K562 (cell line): ENCODE results near the gene KLRC3. TPM values are rescaled to one million over a fixed set of nuclear protein-coding genes. Genes with fewer than 3 reads are reported as not detected.

ENCODE experiments used
- BDP1 ChIP-seq: IDR thresholded peaks from 3 replicates; pipeline ENCODE4 v1.6.1; 2011; ENCODE audit not compliant: insufficient read length, insufficient read depth
- CREBBP ChIP-seq: IDR thresholded peaks from one replicate; pipeline ENCODE4 v1.6.1; 2012; ENCODE audit warnings: low read depth, mild to moderate bottlenecking, control low read depth, inconsistent platforms, low read length
- DMBX1 ChIP-seq: fragments of 250-450 bp; sonication (Bioruptor Pico); IDR thresholded peaks from 2 replicates; pipeline ENCODE4 v1.8.0; 2022; ENCODE audit warnings: inconsistent platforms, mild to moderate bottlenecking, moderate library complexity, borderline replicate concordance
- EP300 ChIP-seq: IDR thresholded peaks from 2 replicates; pipeline ENCODE4 v1.6.1; 2012; ENCODE audit warnings: low read length, improper control_type of control experiment
- KDM5B ChIP-seq: fragments of 200-600 bp; sonication (generic); IDR thresholded peaks from 2 replicates; pipeline ENCODE4 v1.6.1; 2012; ENCODE audit warnings: low read depth, mild to moderate bottlenecking, moderate library complexity, low read length, control low read depth, inconsistent platforms; ENCODE audit not compliant: insufficient replicate concordance
- MCM2 ChIP-seq: fragments of 450-650 bp; IDR thresholded peaks from 2 replicates; pipeline ENCODE4 v1.6.1; 2017; ENCODE audit warnings: low read depth, mild to moderate bottlenecking
- MED1 ChIP-seq: sonication (generic); formaldehyde crosslinking; IDR thresholded peaks from 2 replicates; pipeline ENCODE4 v1.8.1; 2023; ENCODE audit warnings: missing genetic modification reagents, borderline replicate concordance
- NBN ChIP-seq: fragments of 450-650 bp; IDR thresholded peaks from 2 replicates; pipeline ENCODE4 v1.6.1; 2016; ENCODE audit warnings: low read depth, mild to moderate bottlenecking
- NFE2L1 ChIP-seq: fragments of 450-650 bp; IDR thresholded peaks from 2 replicates; pipeline ENCODE4 v1.6.1; 2016; ENCODE audit warnings: missing genetic modification characterization, low read depth, mild to moderate bottlenecking, missing compliant biosample characterization, moderate library complexity, borderline replicate concordance
- NFXL1 ChIP-seq: fragments of 450-650 bp; formaldehyde crosslinking; IDR thresholded peaks from 2 replicates; pipeline ENCODE4 v1.4.0; 2021; ENCODE audit warnings: mild to moderate bottlenecking
- PHF20 ChIP-seq: fragments of 450-650 bp; IDR thresholded peaks from 2 replicates; pipeline ENCODE4 v1.6.1; 2018; ENCODE audit not compliant: partially characterized antibody
- RBFOX2 ChIP-seq: fragments of 200-400 bp; formaldehyde crosslinking; IDR thresholded peaks from 2 replicates; pipeline ENCODE4 v1.6.1; 2017; ENCODE audit warnings: low read depth, mild to moderate bottlenecking, low read length, moderate library complexity
- RBM25 ChIP-seq: fragments of 200-400 bp; formaldehyde crosslinking; IDR thresholded peaks from 2 replicates; pipeline ENCODE4 v1.6.1; 2018; ENCODE audit warnings: low read length, low read depth, moderate library complexity; ENCODE audit not compliant: severe bottlenecking
- SIN3A ChIP-seq, 2 experiments: fragments of 150-350 bp in 1 of 2; IDR thresholded peaks; 2 replicates each; pipeline ENCODE4 v1.6.1; 2011 to 2016; ENCODE audit warnings: borderline replicate concordance in 2 of 2, low read depth in 2 of 2, low read length in 2 of 2, mild to moderate bottlenecking in 2 of 2, moderate library complexity in 2 of 2; ENCODE audit not compliant: control insufficient read depth in 1 of 2
- SMARCE1 ChIP-seq: fragments of 450-650 bp; IDR thresholded peaks from 2 replicates; pipeline ENCODE4 v1.7.1; 2016; ENCODE audit warnings: mild to moderate bottlenecking
- SRF ChIP-seq, 2 experiments: fragments of 250-450, 450-650 bp in 1 of 2; sonication (Bioruptor Pico) in 1 of 2; sonication (generic) in 1 of 2; formaldehyde crosslinking; IDR thresholded peaks; 2 replicates each; pipeline versions ENCODE4 v1.5.0 to v1.5.1; 2020 to 2022; ENCODE audit warnings: mild to moderate bottlenecking in 1 of 2, missing genetic modification reagents in 1 of 2
- TFAM ChIP-seq: fragments of 250-450 bp; sonication (Bioruptor Pico); conservative IDR thresholded peaks from 2 replicates; pipeline ENCODE4 v1.5.0; 2021; ENCODE audit warnings: mild to moderate bottlenecking, moderate library complexity
- THRAP3 ChIP-seq: fragments of 450-650 bp; IDR thresholded peaks from 2 replicates; pipeline ENCODE4 v1.6.1; 2016; ENCODE audit warnings: mild to moderate bottlenecking, inconsistent platforms, borderline replicate concordance
- ZFP30 ChIP-seq: fragments of 250-450 bp; sonication (Bioruptor Pico); IDR thresholded peaks from 2 replicates; pipeline ENCODE4 v1.8.0; 2022; ENCODE audit warnings: moderate library complexity, mild to moderate bottlenecking, inconsistent platforms, borderline replicate concordance
- ZNF445 ChIP-seq: fragments of 250-450 bp; sonication (Bioruptor Pico); IDR thresholded peaks from 2 replicates; pipeline ENCODE4 v1.4.0; 2020; ENCODE audit warnings: low read depth, mild to moderate bottlenecking, moderate library complexity
- polyA plus RNA-seq, 8 experiments: library from polyadenylated mRNA; depleted of rRNA in 4 of 8; stranded (reverse) in 5 of 8; unstranded in 3 of 8; fragments of >200 nt; fragmentation: Nextera tagmentation in 2 of 8; fragmentation: Illumina TruSeq in 1 of 8; extraction: Ambion mirVana in 2 of 8; extraction: Trizol in 1 of 8; gene quantifications; 2 replicates each; pipeline versions ENCODE4 v1.2.1 to v1.2.3, GENCODE V29; 2011 to 2014; ENCODE audit warnings: inconsistent platforms in 1 of 8, missing spikeins in 1 of 8
- total RNA-seq, 7 experiments: library from RNA; depleted of rRNA in 6 of 7; stranded (reverse); fragments of >200 nt in 6 of 7; fragmentation: Illumina TruSeq in 2 of 7; extraction: Trizol in 2 of 7; gene quantifications; 2 replicates each; pipeline versions ENCODE4 v1.2.1 to v1.2.3, GENCODE V29; 2011 to 2021; ENCODE audit warnings: low replicate concordance in 1 of 7
- TF ChIP-seq, protein P1 (sequence below): sonication (generic); formaldehyde crosslinking; IDR thresholded peaks from 2 replicates; pipeline ENCODE4 v1.8.1; 2023; ENCODE audit warnings: mild to moderate bottlenecking, missing genetic modification reagents, moderate library complexity
- TF ChIP-seq, protein P2 (sequence below): fragments of 450-650 bp; IDR thresholded peaks from 2 replicates; pipeline ENCODE4 v1.6.1; 2016
- TF ChIP-seq, protein P3 (sequence below): fragments of 250-450 bp; sonication (Bioruptor Pico); IDR thresholded peaks from 2 replicates; pipeline ENCODE4 v1.5.0; 2021; ENCODE audit warnings: mild to moderate bottlenecking, borderline replicate concordance

The KLRC3 gene
- total and polyA plus RNA-seq, 9 of the 15 experiments (the other 6 are each of a cell fraction or from before 2014, with no cell fraction given), result 0.09 to 0.32 (median 0.18) TPM; not detected in 5

DNA sequence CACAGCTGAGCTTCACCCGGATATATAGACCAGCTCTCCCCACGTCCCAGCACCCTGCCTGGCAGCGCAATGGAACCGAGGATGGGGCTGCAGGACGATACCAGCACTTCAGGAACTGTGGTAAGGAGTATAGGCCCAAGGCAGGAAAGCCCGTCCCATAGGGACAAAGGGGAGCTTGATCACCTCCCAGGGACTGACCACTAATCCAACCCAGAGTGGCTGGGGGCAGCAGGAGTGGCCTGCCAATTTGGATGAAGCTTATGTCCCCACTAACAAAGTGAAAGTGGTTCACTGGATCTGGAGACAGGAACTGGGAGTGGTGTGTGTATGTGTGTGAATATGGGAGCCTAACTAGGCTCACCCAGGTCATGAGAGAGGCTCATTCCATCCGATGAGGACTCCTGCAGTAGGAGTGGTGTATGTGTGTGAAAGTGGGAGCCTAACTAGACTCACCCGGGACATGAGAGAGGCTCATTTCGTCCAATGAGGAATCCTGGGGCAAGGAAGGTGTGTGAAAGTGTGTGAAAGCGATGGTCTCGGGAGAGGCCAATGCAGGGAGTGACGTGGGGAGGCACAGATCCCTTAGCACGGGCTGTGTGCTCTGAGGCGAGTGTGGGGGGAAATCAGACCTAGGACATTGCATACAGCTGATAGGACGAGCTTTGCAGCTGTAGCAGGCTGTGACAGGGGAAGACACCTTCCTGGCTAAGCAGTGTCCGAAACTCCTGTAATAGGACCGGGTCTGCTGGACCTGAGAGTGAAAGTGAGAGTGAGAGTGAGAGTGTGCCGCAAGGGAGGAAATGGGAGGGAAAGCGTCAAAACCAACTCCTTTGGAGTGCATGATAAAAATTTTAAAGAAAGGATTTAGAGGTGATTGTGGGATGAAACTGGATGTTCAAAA, 56.2 kb downstream of the KLRC3 start (continued):
- no peak for TF ChIP-seq PHF20
- no peak for TF ChIP-seq MED1 (CRISPR knock-in tag)
- no peak for TF ChIP-seq TFAM (CRISPR knock-in tag)
- no peak for TF ChIP-seq ZFP30 (CRISPR knock-in tag)
- TF ChIP-seq SIN3A (IDR thresholded peaks at IDR 0.05; ENCODE audit: borderline replicate concordance in 2 of 2, control insufficient read depth in 1 of 2, low read depth in 2 of 2, low read length in 2 of 2), result peak in 1 of 2 experiments; percentile 32; a peak in 1 of 4 replicates
- no peak for TF ChIP-seq SMARCE1
- no peak for TF ChIP-seq NFE2L1 (tag)
- no peak for TF ChIP-seq THRAP3
- TF ChIP-seq KDM5B, result peak; percentile 47
- no peak for TF ChIP-seq RBM25
- TF ChIP-seq RBFOX2, result peak; percentile 40; the same call in 1 of the 2 replicates
- no peak for TF ChIP-seq CREBBP
- TF ChIP-seq, protein P1, sequence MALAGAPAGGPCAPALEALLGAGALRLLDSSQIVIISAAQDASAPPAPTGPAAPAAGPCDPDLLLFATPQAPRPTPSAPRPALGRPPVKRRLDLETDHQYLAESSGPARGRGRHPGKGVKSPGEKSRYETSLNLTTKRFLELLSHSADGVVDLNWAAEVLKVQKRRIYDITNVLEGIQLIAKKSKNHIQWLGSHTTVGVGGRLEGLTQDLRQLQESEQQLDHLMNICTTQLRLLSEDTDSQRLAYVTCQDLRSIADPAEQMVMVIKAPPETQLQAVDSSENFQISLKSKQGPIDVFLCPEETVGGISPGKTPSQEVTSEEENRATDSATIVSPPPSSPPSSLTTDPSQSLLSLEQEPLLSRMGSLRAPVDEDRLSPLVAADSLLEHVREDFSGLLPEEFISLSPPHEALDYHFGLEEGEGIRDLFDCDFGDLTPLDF, result no peak
- no peak for TF ChIP-seq DMBX1
- TF ChIP-seq ZNF445, result no peak
- TF ChIP-seq, protein P2, sequence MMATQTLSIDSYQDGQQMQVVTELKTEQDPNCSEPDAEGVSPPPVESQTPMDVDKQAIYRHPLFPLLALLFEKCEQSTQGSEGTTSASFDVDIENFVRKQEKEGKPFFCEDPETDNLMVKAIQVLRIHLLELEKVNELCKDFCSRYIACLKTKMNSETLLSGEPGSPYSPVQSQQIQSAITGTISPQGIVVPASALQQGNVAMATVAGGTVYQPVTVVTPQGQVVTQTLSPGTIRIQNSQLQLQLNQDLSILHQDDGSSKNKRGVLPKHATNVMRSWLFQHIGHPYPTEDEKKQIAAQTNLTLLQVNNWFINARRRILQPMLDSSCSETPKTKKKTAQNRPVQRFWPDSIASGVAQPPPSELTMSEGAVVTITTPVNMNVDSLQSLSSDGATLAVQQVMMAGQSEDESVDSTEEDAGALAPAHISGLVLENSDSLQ, result 0 out of 2 replicates have a peak, but pooled peaks have one; percentile 24
- no peak for TF ChIP-seq NFXL1
- no peak for TF ChIP-seq SRF (CRISPR knock-in tag; IDR thresholded peaks at IDR 0.05)
- TF ChIP-seq, protein P3, sequence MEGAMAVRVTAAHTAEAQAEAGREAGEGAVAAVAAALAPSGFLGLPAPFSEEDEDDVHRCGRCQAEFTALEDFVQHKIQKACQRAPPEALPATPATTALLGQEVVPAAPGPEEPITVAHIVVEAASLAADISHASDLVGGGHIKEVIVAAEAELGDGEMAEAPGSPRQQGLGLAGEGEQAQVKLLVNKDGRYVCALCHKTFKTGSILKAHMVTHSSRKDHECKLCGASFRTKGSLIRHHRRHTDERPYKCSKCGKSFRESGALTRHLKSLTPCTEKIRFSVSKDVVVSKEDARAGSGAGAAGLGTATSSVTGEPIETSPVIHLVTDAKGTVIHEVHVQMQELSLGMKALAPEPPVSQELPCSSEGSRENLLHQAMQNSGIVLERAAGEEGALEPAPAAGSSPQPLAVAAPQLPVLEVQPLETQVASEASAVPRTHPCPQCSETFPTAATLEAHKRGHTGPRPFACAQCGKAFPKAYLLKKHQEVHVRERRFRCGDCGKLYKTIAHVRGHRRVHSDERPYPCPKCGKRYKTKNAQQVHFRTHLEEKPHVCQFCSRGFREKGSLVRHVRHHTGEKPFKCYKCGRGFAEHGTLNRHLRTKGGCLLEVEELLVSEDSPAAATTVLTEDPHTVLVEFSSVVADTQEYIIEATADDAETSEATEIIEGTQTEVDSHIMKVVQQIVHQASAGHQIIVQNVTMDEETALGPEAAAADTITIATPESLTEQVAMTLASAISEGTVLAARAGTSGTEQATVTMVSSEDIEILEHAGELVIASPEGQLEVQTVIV, result no peak
- TF ChIP-seq EP300, result no peak
- no peak for TF ChIP-seq BDP1
- no peak for TF ChIP-seq MCM2
- no peak for TF ChIP-seq NBN
